Neural cell (in vitro differentiated cells): ENCODE measurements around the gene KNG1. TPM values are rescaled to one million over a fixed set of nuclear protein-coding genes. Genes with fewer than 3 reads are reported as not detected.

Experiments used
- H2AFZ ChIP-seq: fragments of 200-600, 300-800 bp; sonication (generic), shearing (Covaris generic); 2 replicates; pipeline ENCODE4 v1.6.0; 2014; ENCODE audit warnings: low read depth, mild to moderate bottlenecking, antibody characterized with exemption, low read length, moderate library complexity
- H3F3A ChIP-seq: fragments of 200-600 bp; shearing (Covaris generic); 2 replicates; pipeline ENCODE4 v1.6.1; 2016; ENCODE audit warnings: mild to moderate bottlenecking, moderate library complexity, mixed read lengths, antibody characterized with exemption, low read length; ENCODE audit not compliant: insufficient read depth, poor library complexity, severe bottlenecking
- H3K27ac ChIP-seq: fragments of 200-600, 300-800 bp; sonication (generic), shearing (Covaris generic); 2 replicates; pipeline ENCODE4 v1.5.1; 2014; ENCODE audit warnings: mild to moderate bottlenecking, low read length, moderate library complexity
- H3K27me3 ChIP-seq: fragments of 300-800, 200-600 bp; sonication (generic), shearing (Covaris generic); 2 replicates; pipeline ENCODE4 v1.6.0; 2014; ENCODE audit warnings: mild to moderate bottlenecking, low read depth, low read length, moderate library complexity; ENCODE audit not compliant: insufficient read depth
- H3K36me3 ChIP-seq: fragments of 300-800, 200-600 bp; sonication (generic), shearing (Covaris generic); 2 replicates; pipeline ENCODE4 v1.5.1; 2014; ENCODE audit warnings: mild to moderate bottlenecking, antibody characterized with exemption, low read length, moderate library complexity; ENCODE audit not compliant: insufficient read depth
- H3K4me2 ChIP-seq: fragments of 300-800, 200-600 bp; sonication (generic), shearing (Covaris generic); 2 replicates; pipeline ENCODE4 v1.6.0; 2014; ENCODE audit warnings: mild to moderate bottlenecking, low read length
- H3K4me3 ChIP-seq: fragments of 300-800, 200-600 bp; sonication (generic), shearing (Covaris generic); 2 replicates; pipeline ENCODE4 v1.5.1; 2014; ENCODE audit warnings: mild to moderate bottlenecking, low read length, moderate library complexity
- H3K79me2 ChIP-seq: fragments of 200-600 bp; shearing (Covaris generic); replicated peaks from 2 replicates; pipeline ENCODE4 v1.6.0; 2014; ENCODE audit warnings: mild to moderate bottlenecking, low read length, moderate library complexity; ENCODE audit not compliant: insufficient read depth
- H3K9ac ChIP-seq: fragments of 300-800, 200-600 bp; sonication (generic), shearing (Covaris generic); 2 replicates; pipeline ENCODE4 v1.6.1; 2016; ENCODE audit warnings: mild to moderate bottlenecking, low read length, mixed read lengths
- H3K9me2 ChIP-seq: fragments of 200-600 bp; shearing (Covaris generic); 2 replicates; pipeline ENCODE4 v1.6.1; 2016; ENCODE audit warnings: mild to moderate bottlenecking, low read length, mixed read lengths; ENCODE audit not compliant: insufficient read depth
- H3K9me3 ChIP-seq: fragments of 200-600, 300-800 bp; sonication (generic), shearing (Covaris generic); 2 replicates; pipeline ENCODE4 v1.6.1; 2016; ENCODE audit warnings: mild to moderate bottlenecking, mixed run types, low read length, moderate library complexity, mixed read lengths
- H4K20me1 ChIP-seq: fragments of 200-600 bp; shearing (Covaris generic); 2 replicates; pipeline ENCODE4 v1.6.1; 2016; ENCODE audit warnings: mild to moderate bottlenecking, mixed run types; ENCODE audit not compliant: insufficient read depth
- CTCF ChIP-seq: fragments of 450-650 bp; IDR thresholded peaks from 2 replicates; pipeline ENCODE4 v1.5.1; 2014; ENCODE audit warnings: antibody characterized with exemption, mild to moderate bottlenecking, moderate library complexity; ENCODE audit not compliant: poor library complexity, severe bottlenecking
- EP300 ChIP-seq: fragments of 450-650 bp; conservative IDR thresholded peaks from 2 replicates; pipeline ENCODE4 v1.6.1; 2014; ENCODE audit warnings: antibody characterized with exemption, mild to moderate bottlenecking, moderate library complexity; ENCODE audit not compliant: poor library complexity, severe bottlenecking
- EZH2 ChIP-seq: fragments of 200-600, 300-800 bp; shearing (Covaris generic), sonication (generic); IDR thresholded peaks from 2 replicates; pipeline ENCODE4 v1.6.1; 2014; ENCODE audit warnings: antibody characterized with exemption, low read length, borderline replicate concordance, mild to moderate bottlenecking; ENCODE audit not compliant: insufficient read depth, poor library complexity, severe bottlenecking
- MXI1 ChIP-seq: fragments of 450-650 bp; conservative IDR thresholded peaks from 2 replicates; pipeline ENCODE4 v1.6.1; 2014; ENCODE audit warnings: antibody characterized with exemption, mild to moderate bottlenecking; ENCODE audit not compliant: poor library complexity, severe bottlenecking
- POLR2AphosphoS5 ChIP-seq: IDR thresholded peaks from 2 replicates; pipeline ENCODE4 v1.6.1; 2012
- RAD21 ChIP-seq: fragments of 450-650 bp; conservative IDR thresholded peaks from 2 replicates; pipeline ENCODE4 v1.6.1; 2014; ENCODE audit warnings: antibody characterized with exemption, mild to moderate bottlenecking, moderate library complexity
- REST ChIP-seq: IDR thresholded peaks from 2 replicates; pipeline ENCODE4 v1.6.1; 2012; ENCODE audit warnings: borderline replicate concordance
- SMC3 ChIP-seq: fragments of 450-650 bp; conservative IDR thresholded peaks from 2 replicates; pipeline ENCODE4 v1.6.1; 2014; ENCODE audit warnings: antibody characterized with exemption, mild to moderate bottlenecking, moderate library complexity; ENCODE audit not compliant: poor library complexity
- TAF1 ChIP-seq: IDR thresholded peaks from 2 replicates; pipeline ENCODE4 v1.6.1; 2012; ENCODE audit warnings: low read depth
- polyA plus RNA-seq: library from polyadenylated mRNA; depleted of rRNA; stranded (reverse); fragments of >200 nt; gene quantifications from 2 replicates; pipeline ENCODE4 v1.2.3, GENCODE V29; 2014

The KNG1 gene
- polyA plus RNA-seq, 1 donor from 2014 or later: not detected

GRCh38 chr3:186772281-186772694 lies 55.1 kb downstream of the KNG1 start:
- Histone ChIP-seq H3K4me3 (no peak overlapping the region), H3K27me3 (no peaks in the 10 kb centered on the region), H3K4me2 (no peak overlapping the region), H3K79me2 (no peaks in the 10 kb centered on the region), H4K20me1 (no peaks in the 10 kb centered on the region), H3K27ac (no peak overlapping the region), H2AFZ (no peak overlapping the region), H3K9ac (no peak overlapping the region), H3K36me3 (no peaks in the 10 kb centered on the region), H3F3A (no peaks in the 10 kb centered on the region), H3K9me2 (no peaks in the 10 kb centered on the region), H3K9me3 (no peaks in the 10 kb centered on the region)
- TF ChIP-seq EZH2 (no peak), TAF1 (no peak), MXI1 (no peak), CTCF (no peak), POLR2AphosphoS5 (no peak), RAD21 (no peak), REST (no peak), SMC3 (no peak), EP300 (no peak)

- TF ChIP-seq CTCF (no peak), RAD21 (no peak), EP300 (no peak), TAF1 (no peak)
- H3K27ac ChIP-seq: no peak overlapping the region
- H3K9ac ChIP-seq: no peak overlapping the region
- no peak overlapping the region for H2AFZ ChIP-seq
- H3K36me3 ChIP-seq: no peaks in the 10 kb centered on the region
- H3K79me2 ChIP-seq: no peaks in the 10 kb centered on the region
- no peaks in the 10 kb centered on the region for H3K9me3 ChIP-seq
- no peaks in the 10 kb centered on the region for H3K27me3 ChIP-seq
- no peak overlapping the region for H3K4me3 ChIP-seq
- H3K9me2 ChIP-seq: no peaks in the 10 kb centered on the region
- no peak overlapping the region for H3K4me2 ChIP-seq
- H3F3A ChIP-seq: no peaks in the 10 kb centered on the region
- no peaks in the 10 kb centered on the region for H4K20me1 ChIP-seq
These were observed 55.7 kb downstream of the KNG1 start for GRCh38 chr3:186772701-186773417.
